ENCODE data around the gene CENPV.

CENPV gene

DNA sequence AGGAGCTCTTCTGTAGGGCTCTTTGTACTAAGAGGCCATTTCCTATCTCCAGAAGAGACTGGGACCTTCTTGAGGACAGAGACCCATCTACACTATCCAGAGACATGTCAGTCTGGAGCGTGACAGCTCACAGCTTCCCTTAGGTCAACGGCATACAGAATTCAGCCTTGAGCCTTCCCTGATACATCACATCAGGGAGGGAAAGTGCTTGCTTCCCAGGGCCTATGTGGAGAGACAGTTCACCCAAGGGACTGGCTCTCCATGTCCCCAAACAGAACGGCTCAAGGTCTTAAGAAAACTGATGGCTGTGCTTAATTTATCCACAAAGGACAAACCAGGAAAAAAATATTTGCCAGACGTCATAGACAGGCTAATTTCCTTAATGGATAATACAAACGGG is 7.7 kb downstream of the CENPV start:
- Histone ChIP-seq H3K36me3 (ENCODE audit: control insufficient read depth, insufficient read depth, low read length) (peaks cover 7% of the 10 kb centered on the region), H3K9me3 (ENCODE audit: control insufficient read depth, low read length) (no peaks in the 10 kb centered on the region), H3K27ac (ENCODE audit: insufficient read depth, low read length, poor library complexity, severe bottlenecking) (no peak overlapping the region), H3K4me3 (ENCODE audit: insufficient read depth, low read depth, low read length, poor library complexity, severe bottlenecking) (no peak overlapping the region), H3K27me3 (replicated peaks; ENCODE audit: control insufficient read depth, insufficient read depth, low read length, poor library complexity, severe bottlenecking) (no peaks in the 10 kb centered on the region), H3K4me1 (ENCODE audit: control insufficient read depth, insufficient read depth, low read length, poor library complexity, severe bottlenecking) (no peaks in the 10 kb centered on the region)
- no peak for DNase-seq

DNA sequence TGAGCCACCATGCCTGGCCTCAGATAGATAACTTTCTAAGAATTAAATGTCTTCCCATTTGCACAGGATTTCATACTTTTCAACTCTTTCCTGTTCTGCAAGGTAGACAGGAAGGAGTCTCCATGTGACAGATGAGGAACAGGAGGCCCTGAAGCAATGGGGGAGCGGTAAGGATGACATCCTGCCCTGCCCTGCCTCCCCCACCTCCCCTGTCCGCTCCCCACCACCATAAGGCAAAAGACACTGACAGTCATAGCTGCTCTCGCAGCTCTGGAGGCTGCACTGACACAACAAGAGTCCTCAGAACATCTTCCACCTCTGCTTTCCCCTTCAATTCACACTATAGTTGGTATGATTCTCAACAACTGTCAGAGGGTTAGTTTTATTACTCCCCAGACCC is 9.7 kb downstream of the CENPV start:
- no peak for DNase-seq
- Histone ChIP-seq H3K27me3 (replicated peaks; ENCODE audit: control insufficient read depth, insufficient read depth, low read length, poor library complexity, severe bottlenecking) (no peaks in the 10 kb centered on the region), H3K27ac (ENCODE audit: insufficient read depth, low read length, poor library complexity, severe bottlenecking) (no peak overlapping the region), H3K9me3 (ENCODE audit: control insufficient read depth, low read length) (no peaks in the 10 kb centered on the region), H3K36me3 (ENCODE audit: control insufficient read depth, insufficient read depth, low read length) (peaks cover 7% of the 10 kb centered on the region), H3K4me3 (ENCODE audit: insufficient read depth, low read depth, low read length, poor library complexity, severe bottlenecking) (no peak overlapping the region), H3K4me1 (ENCODE audit: control insufficient read depth, insufficient read depth, low read length, poor library complexity, severe bottlenecking) (no peaks in the 10 kb centered on the region)

DNA sequence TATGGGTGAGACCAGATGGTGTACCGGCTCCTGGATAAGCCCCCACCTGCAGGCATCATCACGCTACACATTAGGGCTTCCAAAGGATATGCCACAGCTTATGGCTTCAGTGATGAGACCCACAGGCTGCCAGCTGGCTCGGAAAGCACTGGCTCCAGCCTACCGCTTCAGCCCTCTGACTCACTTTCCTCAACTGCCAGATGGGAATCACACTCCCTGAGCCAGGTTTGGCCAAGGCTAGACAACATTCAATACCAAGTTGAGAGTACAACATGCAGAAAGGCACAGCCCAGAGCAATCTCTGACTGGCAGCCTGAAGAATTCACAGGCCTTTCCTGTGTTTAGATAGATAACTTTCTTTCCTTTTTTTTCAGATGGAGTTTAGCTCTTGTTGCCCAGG is 10.3 kb downstream of the CENPV start:
- no peak overlapping the region for H3K27ac ChIP-seq (ENCODE audit: insufficient read depth, low read length, poor library complexity, severe bottlenecking)
- no peaks in the 10 kb centered on the region for H3K4me1 ChIP-seq (ENCODE audit: control insufficient read depth, insufficient read depth, low read length, poor library complexity, severe bottlenecking)
- H3K9me3 ChIP-seq (ENCODE audit: control insufficient read depth, low read length), result no peaks in the 10 kb centered on the region
- no peak for DNase-seq
- no peaks in the 10 kb centered on the region for H3K27me3 ChIP-seq (replicated peaks; ENCODE audit: control insufficient read depth, insufficient read depth, low read length, poor library complexity, severe bottlenecking)
- H3K36me3 ChIP-seq (ENCODE audit: control insufficient read depth, insufficient read depth, low read length), result peaks cover 7% of the 10 kb centered on the region
- H3K4me3 ChIP-seq (ENCODE audit: insufficient read depth, low read depth, low read length, poor library complexity, severe bottlenecking), result no peak overlapping the region

DNA sequence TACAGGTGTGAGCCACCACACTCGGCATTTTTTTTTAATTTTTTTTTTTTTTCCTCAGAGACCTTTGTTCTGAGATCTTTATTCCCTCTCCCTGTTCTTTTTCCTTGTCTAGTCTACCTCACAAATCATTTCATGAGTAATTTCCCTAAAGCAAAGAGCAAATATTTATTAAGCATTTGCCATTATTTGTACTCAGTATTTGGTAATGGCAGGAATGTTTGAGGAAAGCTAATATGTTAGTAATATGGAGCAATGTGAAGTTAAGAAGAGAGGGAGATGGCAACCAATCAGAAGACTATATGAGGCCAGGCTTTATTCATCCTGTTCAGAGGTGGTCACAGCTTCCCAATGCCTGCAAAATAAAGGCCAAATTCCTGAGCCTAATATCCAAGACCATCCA is 13.3 kb downstream of the CENPV start:
- no peak overlapping the region for H3K4me3 ChIP-seq (ENCODE audit: insufficient read depth, low read depth, low read length, poor library complexity, severe bottlenecking)
- H3K4me1 ChIP-seq (ENCODE audit: control insufficient read depth, insufficient read depth, low read length, poor library complexity, severe bottlenecking), result no peaks in the 10 kb centered on the region
- no peak for DNase-seq

DNA sequence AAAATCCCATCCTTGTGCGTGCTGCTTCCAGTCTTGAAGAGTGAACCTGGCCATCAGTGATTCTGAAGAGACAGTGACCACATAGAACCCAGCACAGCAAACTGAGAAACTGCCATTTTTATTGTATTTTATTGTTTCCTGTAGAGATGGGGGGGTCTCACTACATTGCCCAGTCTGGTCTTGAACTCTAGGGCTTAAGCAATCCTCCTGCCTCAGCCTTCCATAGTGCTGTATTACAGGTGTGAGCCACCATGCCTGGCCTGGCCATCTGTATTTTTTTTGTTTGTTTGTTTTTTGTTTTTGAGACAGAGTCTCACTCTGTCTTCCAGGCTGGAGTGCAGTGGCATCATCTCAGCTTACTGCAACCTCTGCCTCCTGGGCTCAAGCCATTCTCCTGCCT is 13.9 kb downstream of the CENPV start:
- DNase-seq, result no peak
- H3K4me1 ChIP-seq (ENCODE audit: control insufficient read depth, insufficient read depth, low read length, poor library complexity, severe bottlenecking), result no peaks in the 10 kb centered on the region
- no peak overlapping the region for H3K27ac ChIP-seq (ENCODE audit: insufficient read depth, low read length, poor library complexity, severe bottlenecking)
- H3K4me3 ChIP-seq (ENCODE audit: insufficient read depth, low read depth, low read length, poor library complexity, severe bottlenecking), result no peak overlapping the region
- H3K9me3 ChIP-seq (ENCODE audit: control insufficient read depth, low read length), result no peaks in the 10 kb centered on the region
- H3K27me3 ChIP-seq (replicated peaks; ENCODE audit: control insufficient read depth, insufficient read depth, low read length, poor library complexity, severe bottlenecking), result no peaks in the 10 kb centered on the region
- H3K36me3 ChIP-seq (ENCODE audit: control insufficient read depth, insufficient read depth, low read length), result peaks cover 7% of the 10 kb centered on the region

More for the DNA sequence above, 13.3 kb downstream of the CENPV start:
- no peak overlapping the region for H3K27ac ChIP-seq (ENCODE audit: insufficient read depth, low read length, poor library complexity, severe bottlenecking)
- no peaks in the 10 kb centered on the region for H3K27me3 ChIP-seq (replicated peaks; ENCODE audit: control insufficient read depth, insufficient read depth, low read length, poor library complexity, severe bottlenecking)
- H3K9me3 ChIP-seq (ENCODE audit: control insufficient read depth, low read length), result no peaks in the 10 kb centered on the region
- H3K36me3 ChIP-seq (ENCODE audit: control insufficient read depth, insufficient read depth, low read length), result peaks cover 7% of the 10 kb centered on the region

DNA sequence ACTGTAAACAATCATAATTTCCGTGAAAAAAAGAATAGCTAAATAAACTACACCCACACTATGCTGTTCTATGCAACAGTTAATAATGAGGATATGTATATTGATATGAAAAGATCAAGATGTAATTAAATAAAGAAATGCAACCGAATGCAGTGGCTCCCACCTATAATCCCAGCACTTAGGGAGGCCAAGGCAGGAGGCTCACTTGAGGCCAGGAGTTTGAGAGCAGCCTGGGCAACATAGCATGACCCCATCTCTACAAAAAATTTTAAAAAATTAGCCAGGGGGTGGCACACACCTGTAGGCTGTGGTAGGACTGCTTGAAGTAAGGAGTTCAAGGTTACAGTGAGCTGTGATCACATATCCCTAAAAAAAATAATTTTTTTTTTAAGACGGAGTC is 14.9 kb downstream of the CENPV start:
- DNase-seq, result no peak
- Histone ChIP-seq H3K27me3 (replicated peaks; ENCODE audit: control insufficient read depth, insufficient read depth, low read length, poor library complexity, severe bottlenecking) (no peaks in the 10 kb centered on the region), H3K9me3 (ENCODE audit: control insufficient read depth, low read length) (no peaks in the 10 kb centered on the region), H3K36me3 (ENCODE audit: control insufficient read depth, insufficient read depth, low read length) (peaks cover 7% of the 10 kb centered on the region), H3K27ac (ENCODE audit: insufficient read depth, low read length, poor library complexity, severe bottlenecking) (no peak overlapping the region), H3K4me1 (ENCODE audit: control insufficient read depth, insufficient read depth, low read length, poor library complexity, severe bottlenecking) (no peaks in the 10 kb centered on the region), H3K4me3 (ENCODE audit: insufficient read depth, low read depth, low read length, poor library complexity, severe bottlenecking) (no peak overlapping the region)

DNA sequence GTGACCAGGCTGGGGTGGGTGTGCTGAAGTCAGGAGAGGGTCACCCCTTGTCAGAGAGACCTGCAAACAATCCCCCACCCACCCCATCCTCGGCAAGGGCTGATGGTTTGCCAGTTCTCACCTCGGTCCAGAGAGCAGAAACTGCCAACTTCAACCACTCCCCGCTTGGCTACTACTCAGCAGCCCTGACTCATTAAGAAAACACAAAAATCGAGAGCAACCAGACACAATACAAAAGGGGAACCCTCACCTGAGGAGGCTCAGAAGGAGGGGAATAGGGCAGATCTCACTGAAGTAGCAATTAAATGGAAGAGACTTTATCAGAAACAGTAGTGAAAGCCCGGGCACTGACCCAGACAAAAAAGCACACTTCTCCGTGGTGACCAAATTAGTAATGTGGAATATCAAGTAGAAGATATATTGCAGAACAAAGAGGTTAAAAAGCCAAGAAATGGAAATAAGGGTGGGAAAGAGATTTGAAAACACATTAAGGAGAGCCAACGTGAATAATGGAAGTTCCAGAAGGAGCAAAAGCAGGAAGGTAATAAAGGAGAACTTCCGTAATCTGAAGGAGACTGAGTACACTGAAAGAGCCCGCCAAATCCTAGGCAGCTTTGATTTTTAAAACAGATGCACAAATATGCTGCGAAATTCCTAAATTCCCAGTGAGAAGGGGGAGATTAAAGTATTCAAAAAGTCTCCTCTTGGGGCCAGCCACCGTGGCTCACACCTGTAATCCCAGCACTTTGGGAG is 23.6 kb downstream of the CENPV start:
- H3K27me3 ChIP-seq (replicated peaks; ENCODE audit: control insufficient read depth, insufficient read depth, low read length, poor library complexity, severe bottlenecking), result no peaks in the 10 kb centered on the region
- no peaks in the 10 kb centered on the region for H3K9me3 ChIP-seq (ENCODE audit: control insufficient read depth, low read length)
- no peaks in the 10 kb centered on the region for H3K4me1 ChIP-seq (ENCODE audit: control insufficient read depth, insufficient read depth, low read length, poor library complexity, severe bottlenecking)
- H3K36me3 ChIP-seq (ENCODE audit: control insufficient read depth, insufficient read depth, low read length), result peaks cover 16% of the 10 kb centered on the region
- H3K27ac ChIP-seq (ENCODE audit: insufficient read depth, low read length, poor library complexity, severe bottlenecking), result no peak overlapping the region
- no peak overlapping the region for H3K4me3 ChIP-seq (ENCODE audit: insufficient read depth, low read depth, low read length, poor library complexity, severe bottlenecking)
- DNase-seq, result no peak

DNA sequence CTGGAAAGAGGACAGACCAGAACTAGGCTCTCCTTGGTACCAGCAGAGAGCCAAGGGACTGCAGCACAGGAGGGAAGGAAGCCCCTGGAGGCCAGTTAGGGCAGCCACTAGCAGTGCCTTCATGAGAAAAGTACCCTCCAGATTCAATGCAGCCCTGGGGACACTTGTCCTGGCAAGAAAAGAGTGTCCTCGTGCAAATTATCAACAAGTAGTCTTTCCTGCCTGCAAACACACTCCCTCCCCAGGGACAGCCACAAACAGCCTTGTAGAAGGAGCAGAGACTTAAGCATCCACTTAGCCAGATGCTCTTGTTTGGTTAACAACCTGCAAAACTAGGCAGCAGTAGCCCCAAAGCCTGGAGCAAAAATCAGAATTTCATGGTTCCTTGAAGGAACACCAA is 24.3 kb downstream of the CENPV start:
- Histone ChIP-seq H3K9me3 (ENCODE audit: control insufficient read depth, low read length) (no peaks in the 10 kb centered on the region), H3K36me3 (ENCODE audit: control insufficient read depth, insufficient read depth, low read length) (peaks cover 16% of the 10 kb centered on the region), H3K27me3 (replicated peaks; ENCODE audit: control insufficient read depth, insufficient read depth, low read length, poor library complexity, severe bottlenecking) (no peaks in the 10 kb centered on the region), H3K27ac (ENCODE audit: insufficient read depth, low read length, poor library complexity, severe bottlenecking) (no peak overlapping the region), H3K4me3 (ENCODE audit: insufficient read depth, low read depth, low read length, poor library complexity, severe bottlenecking) (no peak overlapping the region), H3K4me1 (ENCODE audit: control insufficient read depth, insufficient read depth, low read length, poor library complexity, severe bottlenecking) (no peaks in the 10 kb centered on the region)
- no peak for DNase-seq

DNA sequence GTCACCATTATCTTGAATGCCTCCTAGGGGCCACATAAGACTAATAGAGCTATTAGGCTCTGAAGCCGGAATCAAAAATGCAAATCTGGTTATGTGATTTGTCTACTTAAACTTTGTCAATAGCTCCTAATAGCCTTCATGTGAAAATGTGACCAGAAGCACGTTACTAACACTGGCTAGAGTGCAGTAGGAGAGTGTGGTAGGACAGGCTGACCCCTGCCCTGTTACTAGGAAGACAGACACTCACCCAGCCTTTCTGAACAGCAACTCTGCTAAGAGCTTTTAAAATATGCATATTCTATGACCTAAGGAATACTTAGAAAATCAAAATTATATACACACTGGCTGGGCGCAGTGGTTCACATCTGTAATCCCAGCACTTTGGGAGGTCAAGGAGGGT is 26.3 kb downstream of the CENPV start:
- no peak for DNase-seq
- H3K9me3 ChIP-seq (ENCODE audit: control insufficient read depth, low read length), result no peaks in the 10 kb centered on the region
- H3K4me3 ChIP-seq (ENCODE audit: insufficient read depth, low read depth, low read length, poor library complexity, severe bottlenecking), result no peak overlapping the region
- no peaks in the 10 kb centered on the region for H3K27me3 ChIP-seq (replicated peaks; ENCODE audit: control insufficient read depth, insufficient read depth, low read length, poor library complexity, severe bottlenecking)
- H3K27ac ChIP-seq (ENCODE audit: insufficient read depth, low read length, poor library complexity, severe bottlenecking), result no peak overlapping the region
- peaks cover 16% of the 10 kb centered on the region for H3K36me3 ChIP-seq (ENCODE audit: control insufficient read depth, insufficient read depth, low read length)
- H3K4me1 ChIP-seq (ENCODE audit: control insufficient read depth, insufficient read depth, low read length, poor library complexity, severe bottlenecking), result no peaks in the 10 kb centered on the region

DNA sequence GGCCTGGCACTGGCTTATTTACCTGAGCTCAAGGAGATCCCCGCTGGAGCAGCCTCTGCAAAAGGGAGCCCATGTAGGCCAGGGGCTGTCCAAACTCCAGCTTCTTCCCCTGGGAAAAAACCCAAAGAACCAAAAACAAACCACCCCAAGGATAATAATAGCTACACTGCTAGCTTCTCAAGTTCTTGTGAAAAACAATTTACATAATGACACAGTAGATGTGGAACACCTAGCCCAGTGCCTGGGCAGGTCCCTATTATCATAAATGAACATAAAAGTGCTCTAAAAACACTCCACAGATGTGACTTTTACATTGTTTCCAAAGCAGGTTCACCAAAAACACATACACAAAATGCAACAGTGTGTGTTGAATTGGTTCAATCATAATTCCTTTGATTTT is 27.3 kb downstream of the CENPV start:
- no peaks in the 10 kb centered on the region for H3K27me3 ChIP-seq (replicated peaks; ENCODE audit: control insufficient read depth, insufficient read depth, low read length, poor library complexity, severe bottlenecking)
- H3K27ac ChIP-seq (ENCODE audit: insufficient read depth, low read length, poor library complexity, severe bottlenecking), result no peak overlapping the region
- no peak for DNase-seq
- H3K4me1 ChIP-seq (ENCODE audit: control insufficient read depth, insufficient read depth, low read length, poor library complexity, severe bottlenecking), result no peaks in the 10 kb centered on the region
- no peak overlapping the region for H3K4me3 ChIP-seq (ENCODE audit: insufficient read depth, low read depth, low read length, poor library complexity, severe bottlenecking)
- H3K36me3 ChIP-seq (ENCODE audit: control insufficient read depth, insufficient read depth, low read length), result peaks cover 16% of the 10 kb centered on the region
- no peaks in the 10 kb centered on the region for H3K9me3 ChIP-seq (ENCODE audit: control insufficient read depth, low read length)

Measured in effector memory CD4-positive, alpha-beta T cell (primary cell).